ENCODE data around the gene C1QTNF4. TPM values are rescaled to one million over a fixed set of nuclear protein-coding genes. Genes with fewer than 3 reads are reported as not detected.
"Not testable (repeated sequence)": the region's sequence is repeated elsewhere in the genome, so short reads cannot be mapped to it uniquely, and the experiment has no call there.

Gene C1QTNF4
- total RNA-seq, 1 donor from 2014 or later = 1.3 TPM

GRCh38 chr11:47560426-47560825 lies 33.8 kb downstream of the C1QTNF4 start:
- TF ChIP-seq, protein P1, sequence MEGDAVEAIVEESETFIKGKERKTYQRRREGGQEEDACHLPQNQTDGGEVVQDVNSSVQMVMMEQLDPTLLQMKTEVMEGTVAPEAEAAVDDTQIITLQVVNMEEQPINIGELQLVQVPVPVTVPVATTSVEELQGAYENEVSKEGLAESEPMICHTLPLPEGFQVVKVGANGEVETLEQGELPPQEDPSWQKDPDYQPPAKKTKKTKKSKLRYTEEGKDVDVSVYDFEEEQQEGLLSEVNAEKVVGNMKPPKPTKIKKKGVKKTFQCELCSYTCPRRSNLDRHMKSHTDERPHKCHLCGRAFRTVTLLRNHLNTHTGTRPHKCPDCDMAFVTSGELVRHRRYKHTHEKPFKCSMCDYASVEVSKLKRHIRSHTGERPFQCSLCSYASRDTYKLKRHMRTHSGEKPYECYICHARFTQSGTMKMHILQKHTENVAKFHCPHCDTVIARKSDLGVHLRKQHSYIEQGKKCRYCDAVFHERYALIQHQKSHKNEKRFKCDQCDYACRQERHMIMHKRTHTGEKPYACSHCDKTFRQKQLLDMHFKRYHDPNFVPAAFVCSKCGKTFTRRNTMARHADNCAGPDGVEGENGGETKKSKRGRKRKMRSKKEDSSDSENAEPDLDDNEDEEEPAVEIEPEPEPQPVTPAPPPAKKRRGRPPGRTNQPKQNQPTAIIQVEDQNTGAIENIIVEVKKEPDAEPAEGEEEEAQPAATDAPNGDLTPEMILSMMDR (IDR thresholded peaks at IDR 0.05) = no peak

GRCh38 chr11:47558695-47559094 lies 35.5 kb downstream of the C1QTNF4 start:
- no peaks in the 10 kb centered on the region for H3K27me3 ChIP-seq (ENCODE audit: low read depth)
- H3K36me3 ChIP-seq = no peaks in the 10 kb centered on the region
- ATAC-seq (no peak), DNase-seq (no peak)
- intact Hi-C loops (cut with DNase I) = no loop called here
- TF ChIP-seq, protein P1 (IDR thresholded peaks at IDR 0.05) = no peak
- no peak overlapping the region for H3K27ac ChIP-seq
- H3K9me3 ChIP-seq = no peaks in the 10 kb centered on the region
- H3K4me3 ChIP-seq = no peak overlapping the region
- peaks cover under 1% of the 10 kb centered on the region for H3K4me1 ChIP-seq

More at GRCh38 chr11:47560426-47560825, 33.8 kb downstream of the C1QTNF4 start:
- H3K4me3 ChIP-seq = no peak overlapping the region
- no peaks in the 10 kb centered on the region for H3K27me3 ChIP-seq (ENCODE audit: low read depth)
- DNase-seq (no peak), ATAC-seq (no peak)
- H3K4me1 ChIP-seq = peaks cover 7% of the 10 kb centered on the region
- H3K36me3 ChIP-seq = no peaks in the 10 kb centered on the region
- H3K9me3 ChIP-seq = no peaks in the 10 kb centered on the region
- no peak overlapping the region for H3K27ac ChIP-seq
- intact Hi-C loops (cut with DNase I) = no loop called here

- H3K27me3 ChIP-seq (ENCODE audit: low read depth) = not testable (repeated sequence)
Measured at GRCh38 chr11:47557004-47557403, 37.2 kb downstream of the C1QTNF4 start.

GRCh38 chr11:47553406-47553743 lies 40.8 kb downstream of the C1QTNF4 start:
- TF ChIP-seq, protein P1 (IDR thresholded peaks at IDR 0.05) = peak; percentile 35
- no peaks in the 10 kb centered on the region for H3K36me3 ChIP-seq
- peak; percentile 35 to 42 for ATAC-seq

More at GRCh38 chr11:47557004-47557403, 37.2 kb downstream of the C1QTNF4 start:
- H3K4me3 ChIP-seq; H3K4me1 ChIP-seq; H3K9me3 ChIP-seq; DNase-seq; H3K27ac ChIP-seq; H3K36me3 ChIP-seq; intact Hi-C loops (cut with DNase I); ATAC-seq: not testable (repeated sequence)

DNA sequence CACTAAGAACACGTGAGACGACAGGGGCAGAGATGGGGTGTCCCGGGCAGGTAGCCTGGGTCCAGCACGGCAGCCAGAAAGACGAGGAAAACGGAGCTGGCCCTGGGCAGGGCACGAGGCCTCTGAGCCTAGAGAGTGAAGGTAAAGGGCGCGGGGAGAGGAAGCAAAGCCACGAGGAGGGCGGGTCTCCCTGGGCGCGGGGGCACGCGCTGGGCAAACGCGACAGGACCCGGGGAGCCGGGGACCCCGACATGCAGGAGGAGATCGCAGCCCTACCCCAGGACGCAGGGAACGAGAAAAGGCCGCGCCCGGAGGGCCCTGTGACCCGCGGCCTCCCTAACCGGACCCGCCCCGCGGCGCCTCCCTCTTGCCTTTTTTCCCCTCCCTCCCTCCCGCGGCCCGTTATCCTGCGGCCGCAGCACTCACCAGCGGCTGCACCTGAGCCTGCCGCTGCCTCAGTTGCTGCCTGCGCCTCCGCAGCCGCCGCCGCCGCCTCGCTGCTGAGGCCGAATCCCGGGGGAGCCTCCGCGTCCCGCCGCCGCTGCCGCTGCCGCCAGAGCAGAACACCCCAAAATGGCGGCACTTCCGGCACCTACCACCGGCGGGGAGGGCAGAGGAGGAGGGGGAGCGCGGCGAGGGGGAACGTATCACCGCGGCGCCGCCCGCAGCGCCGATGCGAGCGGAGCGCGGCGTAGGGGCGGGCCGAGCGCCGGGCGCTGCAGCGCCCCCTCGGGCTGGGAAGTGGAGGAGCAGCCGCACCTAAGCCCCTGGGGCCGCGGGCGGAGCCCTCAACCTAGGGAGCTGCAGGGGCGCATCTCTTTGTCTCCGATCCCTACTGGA lies 41.4 kb downstream of the C1QTNF4 start, which contains the start of gene CELF1:
CELF1 (minus strand) TSS at position 567 of the 840 bp plus-strand sequence. CDS start 53,609 bp downstream, outside the sequence.
- Histone ChIP-seq H3K4me1 (peaks cover 39% of the 10 kb centered on the region), H3K27me3 (ENCODE audit: low read depth) (no peaks in the 10 kb centered on the region), H3K4me3 (peak within 1 kb of the TSS; percentile 96), H3K9me3 (no peaks in the 10 kb centered on the region), H3K27ac (peak within 1 kb of the TSS; percentile 91), H3K36me3 (no peaks in the 10 kb centered on the region)
- TF ChIP-seq, protein P1 (IDR thresholded peaks at IDR 0.05) = peak; percentile 93
- intact Hi-C loops (cut with DNase I) = no loop called here
- peak; percentile 99 to 100 for ATAC-seq
- peak; percentile 95 for DNase-seq

More at GRCh38 chr11:47553406-47553743, 40.8 kb downstream of the C1QTNF4 start:
- Histone ChIP-seq H3K9me3 (no peaks in the 10 kb centered on the region), H3K4me3 (peak overlapping the region; percentile 96), H3K27ac (peak overlapping the region; percentile 91), H3K27me3 (ENCODE audit: low read depth) (no peaks in the 10 kb centered on the region), H3K4me1 (peaks cover 33% of the 10 kb centered on the region)
- intact Hi-C loops (cut with DNase I) = no loop called here
- no peak for DNase-seq

DNA sequence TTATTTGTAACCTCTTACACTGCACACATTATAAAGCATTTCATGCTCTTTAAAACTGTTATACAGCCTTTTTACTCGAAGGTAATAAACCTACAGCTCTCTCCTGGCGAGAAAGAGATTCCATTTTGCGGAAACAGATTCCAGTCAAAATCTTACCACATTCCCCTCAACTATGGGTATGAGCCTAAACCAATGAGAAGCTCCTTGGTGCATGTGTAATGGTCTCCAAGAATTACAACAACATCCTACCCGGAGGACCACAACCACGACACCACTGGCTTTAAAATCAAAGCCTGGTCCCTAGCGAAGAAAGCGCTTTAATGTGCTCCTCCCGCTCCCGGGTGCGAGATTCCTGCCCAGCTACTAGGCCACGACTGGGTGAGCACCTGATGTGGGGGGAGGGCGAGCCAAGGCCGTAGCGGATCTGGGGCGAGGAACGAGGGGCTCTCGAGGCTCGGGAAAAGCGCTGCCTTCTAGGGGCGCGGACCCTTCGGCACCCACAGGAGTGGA lies 42.1 kb downstream of the C1QTNF4 start:
- ATAC-seq (peak; percentile 39 to 41), DNase-seq (no peak)
- Histone ChIP-seq H3K9me3 (no peaks in the 10 kb centered on the region), H3K27me3 (ENCODE audit: low read depth) (no peaks in the 10 kb centered on the region), H3K4me1 (peaks cover 46% of the 10 kb centered on the region), H3K4me3 (peak overlapping the region; percentile 96), H3K27ac (peak overlapping the region; percentile 91), H3K36me3 (no peaks in the 10 kb centered on the region)
- intact Hi-C loops (cut with DNase I) = no loop called here
- TF ChIP-seq, protein P1 (IDR thresholded peaks at IDR 0.05) = no peak

Measured in lower lobe of right lung (tissue), 2 donors.